ENCODE data around the gene KCTD16.

Gene KCTD16

GRCh38 chr5:144167998-144168397 lies 2.7 kb upstream of the KCTD16 start:
- no peak for DNase-seq

DNA sequence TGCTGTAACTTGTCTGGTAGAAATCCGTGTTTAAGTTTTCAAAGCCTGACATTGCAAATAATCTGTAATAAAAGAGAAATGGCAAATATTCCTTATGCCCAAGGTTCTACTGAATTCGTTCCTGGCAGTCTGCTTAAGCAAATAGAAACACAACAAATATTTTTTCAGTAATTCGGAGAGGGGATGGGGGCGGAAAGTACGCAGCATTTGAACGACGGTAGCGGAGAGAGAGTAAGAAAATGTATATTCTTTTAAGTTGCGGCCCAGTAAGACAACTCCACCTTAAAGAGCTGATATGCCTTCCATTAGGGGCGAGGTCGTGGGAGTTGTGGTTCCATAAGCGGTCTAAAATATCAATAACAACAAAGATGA lies 783 bp upstream of the KCTD16 start:
- no peak for DNase-seq

DNA sequence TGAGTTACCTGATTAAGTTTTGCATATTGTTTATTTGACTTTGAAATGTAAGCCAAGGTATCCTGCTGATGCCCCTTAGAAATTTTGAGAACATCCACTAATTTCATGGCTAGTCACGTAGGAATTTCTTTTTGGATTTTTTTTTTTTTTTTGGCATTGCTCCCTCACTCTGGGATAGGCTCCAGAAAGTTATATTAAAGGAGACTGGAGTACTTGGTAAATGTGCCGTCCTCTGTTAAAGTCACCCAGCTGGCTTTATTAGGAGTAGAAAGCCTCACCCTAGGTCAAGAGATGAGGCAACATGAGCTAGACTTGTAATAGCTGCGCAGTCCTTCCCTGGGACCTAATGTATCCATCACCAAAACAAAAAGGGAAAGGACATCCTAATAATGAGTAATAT lies 3.1 kb downstream of the KCTD16 start:
- DNase-seq: no peak

GRCh38 chr5:144177548-144177947 lies 6.9 kb downstream of the KCTD16 start:
- no peak for DNase-seq

DNA sequence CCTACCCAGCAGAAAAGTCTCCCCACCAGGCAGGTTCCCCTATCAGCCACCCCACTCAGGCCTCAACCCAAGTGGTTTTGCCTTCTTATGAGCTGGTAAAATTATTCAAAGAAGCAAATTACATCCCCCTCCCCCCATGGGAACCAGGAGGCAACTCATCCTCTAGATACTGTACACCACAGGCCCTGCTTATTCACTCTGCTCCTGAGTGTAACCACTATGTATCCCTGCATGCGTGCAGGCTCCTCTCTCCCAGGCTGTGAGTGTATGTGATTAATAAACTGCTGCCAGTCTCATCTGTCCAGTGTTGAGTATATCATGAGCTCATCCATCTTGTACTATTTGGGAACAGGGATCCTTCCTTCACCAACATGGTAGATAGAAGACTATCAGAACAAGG lies 8.6 kb downstream of the KCTD16 start:
- no peak for DNase-seq

DNA sequence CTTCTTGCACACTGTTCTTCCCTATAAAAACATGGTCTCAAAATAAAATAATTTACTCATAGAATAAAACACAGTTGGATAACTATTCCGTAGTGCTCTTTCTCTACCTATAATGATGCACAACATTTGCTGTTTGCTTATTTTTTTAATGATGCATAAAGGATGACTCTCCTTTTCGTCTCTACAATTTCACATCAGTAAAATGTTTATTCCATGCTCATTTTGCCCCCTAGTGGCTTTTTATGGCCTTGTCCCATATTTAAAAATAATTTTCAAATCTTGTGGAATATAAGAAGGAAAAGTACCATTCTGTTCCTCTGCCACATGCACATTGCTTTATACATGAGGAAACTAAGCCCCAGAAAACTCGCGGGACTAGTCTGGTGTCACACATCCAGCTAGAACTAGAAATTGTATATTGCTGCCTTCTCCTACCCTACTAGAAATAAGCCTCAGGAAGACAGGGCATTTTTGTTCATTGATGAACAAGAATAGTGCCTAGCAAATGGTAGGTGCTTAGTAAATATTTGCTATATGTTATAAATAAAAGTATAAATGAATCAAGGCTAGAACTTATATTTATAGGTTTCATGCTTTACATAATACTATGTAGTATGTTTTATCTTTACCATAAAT lies 12.7 kb downstream of the KCTD16 start:
- no peak for DNase-seq

DNA sequence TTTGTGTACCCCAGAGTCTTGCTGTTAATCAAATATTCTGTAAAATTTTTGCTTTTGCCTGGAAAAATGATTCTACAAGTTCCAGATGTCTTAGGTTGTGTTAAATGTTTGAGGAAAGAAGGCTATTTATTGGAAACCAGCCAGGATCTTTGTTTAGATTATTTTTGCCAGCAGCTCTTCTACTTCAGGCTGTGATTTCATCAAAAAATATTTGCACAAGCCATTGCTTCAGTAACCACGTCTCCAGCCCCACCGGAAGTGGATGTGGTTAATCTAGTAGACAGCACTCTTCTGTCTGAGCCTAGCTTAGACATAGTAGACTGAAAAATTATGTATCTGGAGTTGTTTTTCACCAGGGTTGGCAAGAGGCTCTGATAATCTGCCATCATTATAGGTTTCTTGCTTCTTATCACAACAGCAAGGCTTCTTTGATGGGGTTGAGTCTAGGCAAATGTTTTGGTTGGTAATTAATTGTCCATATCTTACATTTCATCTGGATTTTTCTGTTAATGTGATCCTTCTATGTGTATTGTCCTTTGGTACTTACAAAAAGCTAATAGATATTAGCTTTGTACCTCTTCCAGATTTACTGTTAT lies 17.1 kb downstream of the KCTD16 start:
- no peak for DNase-seq

GRCh38 chr5:144189800-144190429 lies 19.2 kb downstream of the KCTD16 start:
- no peak for DNase-seq

DNA sequence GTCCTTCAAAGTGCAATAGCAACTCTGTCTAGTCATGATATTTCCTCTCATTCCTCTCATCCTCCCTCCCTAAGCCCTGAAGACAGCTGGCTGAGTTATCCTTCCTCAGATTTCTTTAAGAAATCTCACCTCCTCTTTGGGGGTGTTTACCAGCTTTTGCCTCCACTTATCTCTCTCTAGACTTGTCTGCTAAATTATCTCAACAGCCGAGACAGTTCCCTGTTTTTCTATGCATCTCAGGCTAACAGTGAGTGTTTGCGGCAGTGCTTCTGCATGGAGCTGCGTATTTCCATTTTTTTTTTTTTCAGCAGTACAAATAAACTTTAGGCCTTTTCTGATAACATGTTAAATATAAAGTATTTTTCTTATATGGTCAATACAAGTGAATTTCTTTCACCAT lies 20.9 kb downstream of the KCTD16 start:
- DNase-seq: no peak

DNA sequence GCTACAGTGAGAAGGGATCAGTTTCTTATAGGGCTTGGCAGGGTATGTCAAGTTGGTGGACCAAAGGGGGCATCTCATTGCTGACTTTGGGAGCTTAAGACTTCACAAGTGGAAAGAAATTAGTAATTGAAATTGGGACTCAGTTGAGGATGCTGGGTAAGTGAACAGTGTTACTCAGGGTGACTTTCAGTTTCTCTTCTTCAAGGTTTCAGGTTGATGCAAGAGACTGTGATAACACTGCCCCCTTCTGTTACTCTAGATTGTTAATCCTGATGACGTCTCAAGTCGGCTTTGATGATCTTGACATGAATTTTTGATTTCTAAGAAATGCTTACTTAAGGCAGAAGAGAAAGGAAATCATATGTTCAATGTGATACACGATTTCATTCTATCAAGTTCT lies 21.3 kb downstream of the KCTD16 start:
- no peak for DNase-seq

GRCh38 chr5:144192661-144193060 lies 22.0 kb downstream of the KCTD16 start:
- DNase-seq: no peak

GRCh38 chr5:144194144-144194543 lies 23.5 kb downstream of the KCTD16 start:
- DNase-seq: no peak

- DNase-seq: no peak
Measured at GRCh38 chr5:144195448-144195847, 24.8 kb downstream of the KCTD16 start.

DNA sequence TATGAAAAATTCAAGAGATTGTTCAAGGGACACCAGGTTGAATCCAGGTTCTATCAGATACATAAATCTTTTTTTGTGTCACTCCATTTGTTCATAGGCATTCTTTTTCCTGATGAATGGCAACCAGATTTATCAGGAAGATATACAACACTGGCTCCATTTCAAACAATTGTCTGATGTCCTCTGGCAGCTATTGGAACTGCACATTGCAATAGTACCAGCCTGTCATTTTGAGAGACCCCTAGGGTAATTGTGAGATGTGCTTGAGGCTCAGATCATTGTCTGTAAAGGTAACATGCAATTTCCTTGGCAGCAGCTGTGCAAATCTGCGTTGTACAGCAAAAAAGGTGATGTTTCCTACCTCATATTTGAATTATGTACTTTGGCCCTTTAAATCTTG lies 25.9 kb downstream of the KCTD16 start:
- DNase-seq: no peak

DNA sequence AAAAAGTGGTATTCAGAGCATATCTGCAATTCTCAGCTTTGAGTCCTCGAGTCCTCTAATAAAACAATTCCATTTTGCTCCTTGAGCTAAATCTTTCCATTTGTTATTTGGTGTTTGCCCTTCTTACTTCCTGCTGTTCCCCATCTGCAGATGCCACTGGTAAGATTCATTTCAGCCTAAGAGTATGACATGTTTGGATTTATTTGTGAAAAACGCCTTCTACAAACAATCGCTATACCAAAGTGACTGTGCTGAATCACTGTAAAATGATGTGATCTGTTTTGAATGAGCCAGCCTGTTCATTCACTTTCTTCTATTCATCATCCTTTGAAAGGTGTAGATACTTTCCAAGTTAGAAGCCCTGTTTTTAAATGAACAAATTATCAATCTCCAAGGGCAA lies 27.7 kb downstream of the KCTD16 start:
- DNase-seq: no peak

- no peak for DNase-seq
Measured at GRCh38 chr5:144201588-144201987, 30.9 kb downstream of the KCTD16 start.

DNA sequence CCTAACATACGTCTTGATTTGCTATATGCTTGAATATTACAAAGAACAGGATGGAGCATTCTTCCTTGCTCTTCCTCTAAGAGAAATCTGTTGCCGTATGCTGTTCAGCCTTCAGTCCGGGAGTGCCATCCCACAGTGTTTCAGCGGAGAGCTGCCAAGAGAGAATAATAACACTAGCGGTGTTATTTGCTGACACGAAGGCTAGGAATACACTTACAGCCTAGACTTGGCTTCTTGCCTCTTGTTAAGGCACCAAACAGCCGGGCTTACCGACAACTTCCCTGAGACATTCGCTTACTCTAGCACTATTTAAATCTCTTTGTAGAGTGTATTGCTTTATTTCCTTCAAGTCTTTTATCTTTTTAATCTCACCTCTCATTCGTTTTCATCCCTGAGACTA lies 31.4 kb downstream of the KCTD16 start:
- DNase-seq: no peak

DNA sequence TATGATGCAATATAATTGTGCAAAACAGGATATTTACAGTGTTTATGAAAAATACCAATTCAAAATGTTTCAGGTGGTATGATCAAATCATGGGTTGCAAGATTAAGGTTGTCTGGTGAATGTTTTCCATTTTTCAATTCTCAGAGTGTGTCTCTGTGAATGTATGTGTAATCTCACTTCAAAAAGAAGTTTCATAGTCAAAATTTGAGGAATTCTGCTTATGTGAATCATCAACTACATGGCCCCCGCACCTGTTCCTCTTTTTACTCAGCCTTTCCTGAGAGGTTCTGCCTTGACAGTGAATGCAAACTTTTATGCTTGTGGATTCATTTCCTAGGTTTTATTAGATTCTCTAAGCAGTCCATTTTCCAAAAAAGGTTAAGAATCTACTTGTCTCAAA lies 32.1 kb downstream of the KCTD16 start:
- no peak for DNase-seq

DNA sequence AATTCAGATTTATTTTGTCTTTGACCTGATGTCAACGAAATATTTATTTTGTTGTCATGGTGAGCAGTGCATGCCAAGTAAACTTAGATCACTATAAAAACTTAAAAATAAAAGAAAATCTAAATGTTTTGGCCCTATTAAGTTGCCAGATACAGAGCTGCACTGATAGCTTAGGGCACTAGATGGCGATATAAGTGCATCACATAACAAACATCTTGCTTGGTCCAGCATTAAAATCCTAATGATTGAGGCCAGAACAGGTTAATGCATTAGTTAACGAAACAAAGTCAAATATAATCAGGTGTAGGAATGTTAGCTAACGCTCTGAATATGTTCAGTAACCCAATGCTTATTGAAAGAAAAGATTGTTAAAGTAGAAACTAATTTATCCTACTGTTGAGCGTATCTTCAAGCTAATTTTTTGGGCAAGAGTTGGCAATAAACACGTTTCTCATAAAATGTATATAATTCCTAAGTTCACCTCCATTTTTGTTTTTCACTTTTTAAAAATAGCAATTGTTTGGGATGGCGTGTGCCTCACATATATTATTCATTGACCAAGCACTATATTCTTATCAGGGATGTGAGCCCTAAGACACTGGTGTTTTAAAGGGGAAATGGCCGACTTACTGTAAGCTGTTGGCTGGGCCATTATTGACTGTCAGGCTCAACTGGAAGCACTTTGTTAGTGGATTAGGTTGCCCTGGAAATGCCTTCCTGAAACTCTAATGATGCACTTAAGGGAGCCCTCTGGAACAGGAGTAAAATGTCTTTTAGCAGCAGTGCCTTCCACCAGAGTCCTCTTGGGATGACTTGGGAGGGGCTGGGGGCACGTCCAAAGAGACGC lies 33.3 kb downstream of the KCTD16 start:
- DNase-seq: no peak

- DNase-seq: no peak
Measured at GRCh38 chr5:144205141-144205551, 34.5 kb downstream of the KCTD16 start.

DNA sequence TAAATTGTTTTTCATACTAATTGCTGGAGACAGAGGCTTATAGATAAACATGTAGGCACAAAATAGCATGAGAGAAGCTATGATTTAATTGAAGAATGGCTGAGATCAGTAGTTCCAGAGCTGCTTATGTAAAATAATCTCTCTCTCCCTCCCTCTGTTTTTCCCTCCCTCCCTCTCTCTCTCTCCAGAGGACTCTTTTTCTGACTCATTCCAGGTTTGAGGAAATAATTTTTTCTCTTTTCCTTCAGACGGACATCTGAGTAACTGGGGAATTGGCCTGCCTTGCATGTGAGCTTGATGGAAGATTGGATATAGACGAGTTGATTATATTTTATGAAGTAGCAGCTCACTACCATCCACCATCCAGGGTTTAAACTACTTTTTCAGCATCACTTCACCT lies 35.5 kb downstream of the KCTD16 start:
- no peak for DNase-seq

- DNase-seq: no peak
Measured at GRCh38 chr5:144207875-144208444, 37.3 kb downstream of the KCTD16 start.

DNA sequence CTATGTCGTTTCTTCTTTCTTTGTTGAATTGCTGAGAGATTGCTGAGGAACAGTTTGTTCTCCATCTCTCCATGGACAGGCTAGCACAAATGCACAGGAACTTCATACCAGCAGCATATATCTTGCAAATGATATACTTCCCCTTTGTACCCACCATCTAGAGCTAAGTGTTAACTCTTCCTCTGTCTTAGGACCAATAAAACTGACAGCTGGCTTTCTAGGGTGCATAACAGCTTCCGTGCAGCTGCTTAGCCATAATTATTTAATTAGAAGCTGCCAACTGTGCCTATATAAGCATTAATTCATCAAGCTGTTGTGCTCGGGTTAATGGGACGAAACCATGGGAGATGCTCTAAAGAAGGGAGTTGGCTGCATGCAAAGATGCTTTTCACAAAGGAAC lies 38.7 kb downstream of the KCTD16 start:
- no peak for DNase-seq

Data from activated gamma-delta T cell (primary cell).